ENCODE data around the gene RBP2. TPM values are rescaled to one million over a fixed set of nuclear protein-coding genes. Genes with fewer than 3 reads are reported as not detected.

RBP2 gene
- total and polyA plus RNA-seq, 2 of the 8 experiments (the other 6 are each of a cell fraction or from before 2014, with no cell fraction given) = not detected

GRCh38 chr3:139524841-139525636 is 48.7 kb upstream of the RBP2 start:
- no peaks in the 10 kb centered on the region for H4K20me1 ChIP-seq (replicated peaks in 1 of 2; ENCODE audit: control insufficient read depth in 1 of 2, insufficient read depth in 2 of 2, low read length in 2 of 2)
- H3K4me2 ChIP-seq (ENCODE audit: insufficient read depth in 1 of 2, low read depth in 2 of 2, low read length in 2 of 2) = no peak overlapping the region
- H3K36me3 ChIP-seq (ENCODE audit: control insufficient read depth in 2 of 4, insufficient read depth in 4 of 4, low read length in 3 of 4) = no peaks in the 10 kb centered on the region
- no peak overlapping the region for H4K91ac ChIP-seq (replicated peaks; ENCODE audit: insufficient read length, low read length)
- no peak overlapping the region for H2BK120ac ChIP-seq (replicated peaks; ENCODE audit: low read depth, low read length)
- H3K79me1 ChIP-seq (ENCODE audit: low read depth, low read length) = no peaks in the 10 kb centered on the region
- 94% methylated on average over 7 of the region's 7 CpGs; no CpG with 5 or more reads in 1 of the 2 experiments for WGBS, 2 experiments (ENCODE audit: extremely low coverage in 1 of 2, insufficient coverage in 1 of 2, insufficient read length in 1 of 2, insufficient replicate concordance in 2 of 2, low coverage in 1 of 2, low lambda C conversion rate in 2 of 2, missing lambda C conversion rate in 1 of 2)
- no peak overlapping the region for H2BK15ac ChIP-seq (ENCODE audit: low read length)
- CTCF ChIA-PET (ENCODE audit: partially characterized antibody) = interaction anchor here (0.9 to 8.5 kb wide), 9 partner anchors 10 to 98 kb away, joined by 3 to 95 read pairs (median 7); no protein-coding TSS in a partner anchor
- no peak overlapping the region for H2AFZ ChIP-seq (ENCODE audit: low read length)
- H2AK5ac ChIP-seq (ENCODE audit: low read depth, low read length) = no peak overlapping the region
- peak in 1 of 2 experiments; percentile 37 for DNase-seq (ENCODE audit: low read depth in 1 of 2, low spot score in 2 of 2)
- H2BK20ac ChIP-seq (ENCODE audit: low read length) = no peak overlapping the region
- no peaks in the 10 kb centered on the region for H3K79me2 ChIP-seq (ENCODE audit: control insufficient read depth in 1 of 2, insufficient read depth in 2 of 2, low read length in 2 of 2)
- no peak overlapping the region for H3K23ac ChIP-seq (ENCODE audit: insufficient read length)
- peak overlapping the region; percentile 85; the same call in 1 of the 2 replicates for H4K8ac ChIP-seq (ENCODE audit: extremely low read depth, insufficient read depth, low read length)
- H2BK5ac ChIP-seq (ENCODE audit: low read depth, low read length) = no peak overlapping the region
- no peak overlapping the region for H2BK12ac ChIP-seq (ENCODE audit: low read depth, low read length)
- no peak overlapping the region for H4K5ac ChIP-seq (ENCODE audit: insufficient read length, low read depth, low read length)
- POLR2A ChIA-PET (ENCODE audit: partially characterized antibody) = interaction anchor here (1.3 to 1.9 kb wide), 2 partner anchors 13 to 14 kb away, joined by 4 to 6 read pairs; partner anchors contain the start of gene RBP1
- H3K9ac ChIP-seq (replicated peaks in 1 of 4; ENCODE audit: extremely low read depth in 1 of 4, low read depth in 3 of 4, low read length in 3 of 4) = no peak overlapping the region
- H3K27me3 ChIP-seq (replicated peaks in 1 of 4; ENCODE audit: control insufficient read depth in 3 of 4, extremely low read depth in 1 of 4, insufficient read depth in 3 of 4, low read length in 3 of 4) = peaks cover 0 to 4% (median 0%) of the 10 kb centered on the region in 4 experiments; a peak in 3 of 7 replicates
- H3K4ac ChIP-seq (replicated peaks; ENCODE audit: insufficient read length, low read depth, low read length) = no peak overlapping the region
- no peak overlapping the region for H3K18ac ChIP-seq (ENCODE audit: extremely low read depth, low read length)
- H3K23me2 ChIP-seq (ENCODE audit: low read depth, low read length) = no peaks in the 10 kb centered on the region
- H3K56ac ChIP-seq (replicated peaks; ENCODE audit: insufficient read length, low read depth, low read length) = no peak overlapping the region
- peaks cover 0 to 9% (median 6%) of the 10 kb centered on the region in 4 experiments; a peak in 4 of 7 replicates for H3K4me1 ChIP-seq (replicated peaks in 1 of 4; ENCODE audit: control insufficient read depth in 3 of 4, insufficient read depth in 4 of 4, low read length in 3 of 4)
- FAIRE-seq = no peak
- no peak overlapping the region for H3K14ac ChIP-seq (ENCODE audit: insufficient read length)
- no peak overlapping the region for H3K4me3 ChIP-seq (ENCODE audit: extremely low read depth in 1 of 4, insufficient read depth in 2 of 4, low read depth in 3 of 4, low read length in 4 of 4)
- H3K27ac ChIP-seq (ENCODE audit: low read depth, low read length) = no peak overlapping the region
- H3K9me3 ChIP-seq (ENCODE audit: insufficient read depth in 2 of 2, low read depth in 1 of 2, low read length in 1 of 2) = no peaks in the 10 kb centered on the region
- TF ChIP-seq CBX8 (IDR thresholded peaks at IDR 0.05; ENCODE audit: borderline replicate concordance, low read depth, low read length) (no peak), RBBP5 (IDR thresholded peaks at IDR 0.05; ENCODE audit: borderline replicate concordance, low read depth, low read length) (no peak), SUZ12 (IDR thresholded peaks at IDR 0.05; ENCODE audit: low read length) (no peak), SAP30 (IDR thresholded peaks at IDR 0.05; ENCODE audit: insufficient read depth, insufficient replicate concordance, low read length) (no peak), KDM4A (IDR thresholded peaks at IDR 0.05; ENCODE audit: low read depth, low read length, severe bottlenecking) (no peak)
